BE2C (cell line): Measurements from ENCODE around the gene RRP15.

ENCODE experiments used
- DNase-seq: peaks from one replicate; pipeline ENCODE4 v3.0.0-alpha.2; 2020
- H3K27me3 ChIP-seq: fragments of 250-450 bp; sonication (Bioruptor Pico); 2 replicates; pipeline ENCODE4 v1.5.1; 2020; ENCODE audit warnings: mild to moderate bottlenecking
- H3K36me3 ChIP-seq: fragments of 250-450 bp; sonication (Bioruptor Pico); 2 replicates; pipeline ENCODE4 v1.5.1; 2020; ENCODE audit warnings: mild to moderate bottlenecking
- H3K4me1 ChIP-seq: fragments of 250-450 bp; sonication (Bioruptor Pico); 2 replicates; pipeline ENCODE4 v1.5.1; 2020
- H3K4me3 ChIP-seq: 2 replicates; pipeline ENCODE4 v1.5.1; 2011; ENCODE audit warnings: low read depth, low read length
- H3K9me3 ChIP-seq: fragments of 250-450 bp; sonication (Bioruptor Pico); 2 replicates; pipeline ENCODE4 v1.5.1; 2020
- TF ChIP-seq, protein P1 (sequence below): IDR thresholded peaks from 2 replicates; pipeline ENCODE4 v1.5.1; 2012; ENCODE audit warnings: mild to moderate bottlenecking, low read depth, low read length

RRP15 gene

DNA sequence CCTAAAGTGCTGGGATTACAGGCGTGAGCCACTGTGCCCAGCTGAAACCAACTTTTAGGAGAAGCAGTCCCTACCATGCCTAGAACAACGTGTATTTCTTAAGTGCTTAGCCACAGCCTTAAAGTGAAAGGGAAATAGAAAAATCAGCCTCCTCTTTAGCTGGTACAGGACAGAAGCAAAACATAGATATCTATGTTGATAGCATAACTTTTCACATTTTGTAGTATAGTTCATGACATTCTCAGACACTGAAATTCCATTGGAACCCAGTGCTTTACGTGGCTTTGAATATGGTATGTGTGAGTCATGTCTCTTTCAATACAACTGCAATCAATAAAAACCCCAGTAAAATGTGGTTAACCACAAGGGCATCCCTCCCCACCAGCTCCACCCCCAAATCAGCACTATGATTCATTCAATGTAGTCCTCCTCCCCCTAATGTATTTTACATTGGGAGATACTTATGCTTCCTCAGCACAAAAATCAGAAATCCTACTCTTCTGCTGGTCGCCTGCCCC, 92.1 kb downstream of the RRP15 start:
- no peaks in the 10 kb centered on the region for H3K36me3 ChIP-seq
- no peak overlapping the region for H3K4me3 ChIP-seq
- no peaks in the 10 kb centered on the region for H3K27me3 ChIP-seq
- TF ChIP-seq, protein P1, sequence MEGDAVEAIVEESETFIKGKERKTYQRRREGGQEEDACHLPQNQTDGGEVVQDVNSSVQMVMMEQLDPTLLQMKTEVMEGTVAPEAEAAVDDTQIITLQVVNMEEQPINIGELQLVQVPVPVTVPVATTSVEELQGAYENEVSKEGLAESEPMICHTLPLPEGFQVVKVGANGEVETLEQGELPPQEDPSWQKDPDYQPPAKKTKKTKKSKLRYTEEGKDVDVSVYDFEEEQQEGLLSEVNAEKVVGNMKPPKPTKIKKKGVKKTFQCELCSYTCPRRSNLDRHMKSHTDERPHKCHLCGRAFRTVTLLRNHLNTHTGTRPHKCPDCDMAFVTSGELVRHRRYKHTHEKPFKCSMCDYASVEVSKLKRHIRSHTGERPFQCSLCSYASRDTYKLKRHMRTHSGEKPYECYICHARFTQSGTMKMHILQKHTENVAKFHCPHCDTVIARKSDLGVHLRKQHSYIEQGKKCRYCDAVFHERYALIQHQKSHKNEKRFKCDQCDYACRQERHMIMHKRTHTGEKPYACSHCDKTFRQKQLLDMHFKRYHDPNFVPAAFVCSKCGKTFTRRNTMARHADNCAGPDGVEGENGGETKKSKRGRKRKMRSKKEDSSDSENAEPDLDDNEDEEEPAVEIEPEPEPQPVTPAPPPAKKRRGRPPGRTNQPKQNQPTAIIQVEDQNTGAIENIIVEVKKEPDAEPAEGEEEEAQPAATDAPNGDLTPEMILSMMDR, result no peak
- no peak for DNase-seq
- no peaks in the 10 kb centered on the region for H3K4me1 ChIP-seq
- H3K9me3 ChIP-seq, result no peaks in the 10 kb centered on the region

DNA sequence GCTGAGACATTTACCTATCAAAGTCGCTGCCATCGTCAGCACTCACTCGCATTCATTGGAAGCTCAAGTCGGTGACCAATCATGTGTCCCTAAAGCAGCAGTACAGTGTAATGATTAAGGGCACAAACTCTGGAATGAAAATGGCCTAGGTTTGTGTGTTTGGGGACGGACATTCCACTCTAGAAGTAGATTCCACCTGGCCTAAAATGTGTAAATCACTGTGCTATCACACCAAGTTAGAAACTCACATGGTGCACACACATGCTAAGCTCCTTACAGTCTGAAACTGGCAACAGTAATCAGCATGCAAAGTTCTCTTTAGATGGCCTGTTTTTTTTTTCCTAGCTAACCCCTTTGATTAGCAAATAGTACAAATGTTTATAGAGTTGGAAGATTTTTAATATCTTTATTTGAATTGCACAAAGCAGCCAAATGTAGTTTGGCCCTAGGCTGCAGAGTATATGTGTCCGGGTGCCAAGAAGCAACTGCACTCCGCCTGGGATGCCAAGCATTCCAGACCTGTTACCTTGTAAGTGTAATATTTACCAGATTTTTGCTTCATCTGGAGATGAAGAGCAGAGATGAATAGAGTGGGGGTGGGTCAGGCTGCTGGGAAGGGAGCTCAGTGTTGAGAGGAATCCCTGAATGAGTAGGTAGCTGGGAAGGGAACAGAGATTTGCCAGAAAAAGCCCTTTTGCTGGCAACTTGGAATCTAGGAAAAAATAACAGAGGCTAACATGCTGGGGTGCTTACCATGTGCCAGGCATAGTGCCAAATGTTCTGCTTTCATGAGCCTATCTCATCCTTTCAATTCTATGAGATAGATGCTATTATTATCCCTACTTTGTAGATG, 95.3 kb downstream of the RRP15 start:
- Histone ChIP-seq H3K4me3 (no peak overlapping the region), H3K36me3 (no peaks in the 10 kb centered on the region), H3K4me1 (no peaks in the 10 kb centered on the region), H3K27me3 (no peaks in the 10 kb centered on the region), H3K9me3 (no peaks in the 10 kb centered on the region)
- no peak for DNase-seq
- TF ChIP-seq, protein P1, result no peak

DNA sequence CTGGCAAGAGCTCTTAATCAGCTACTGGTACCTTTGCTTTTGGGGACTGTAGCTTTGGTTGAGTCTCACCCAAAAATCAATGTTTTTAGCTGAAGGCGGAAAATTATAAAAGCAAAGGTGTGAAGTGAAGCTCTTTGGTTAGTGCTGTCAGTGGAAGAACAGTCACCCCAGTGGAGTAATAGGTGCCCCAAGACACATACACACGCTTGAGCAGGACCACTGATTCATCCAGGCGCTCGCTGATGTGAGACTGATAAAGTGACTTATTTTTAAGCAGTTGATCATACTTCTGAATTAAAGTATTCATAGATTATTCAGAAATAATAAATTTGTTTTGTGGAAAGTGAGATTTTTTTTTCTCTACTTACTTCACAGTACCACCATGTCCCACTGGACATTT, 97.2 kb downstream of the RRP15 start:
- Histone ChIP-seq H3K4me1 (no peaks in the 10 kb centered on the region), H3K9me3 (no peaks in the 10 kb centered on the region), H3K4me3 (no peak overlapping the region), H3K36me3 (no peaks in the 10 kb centered on the region), H3K27me3 (no peaks in the 10 kb centered on the region)
- TF ChIP-seq, protein P1, result no peak
- no peak for DNase-seq

DNA sequence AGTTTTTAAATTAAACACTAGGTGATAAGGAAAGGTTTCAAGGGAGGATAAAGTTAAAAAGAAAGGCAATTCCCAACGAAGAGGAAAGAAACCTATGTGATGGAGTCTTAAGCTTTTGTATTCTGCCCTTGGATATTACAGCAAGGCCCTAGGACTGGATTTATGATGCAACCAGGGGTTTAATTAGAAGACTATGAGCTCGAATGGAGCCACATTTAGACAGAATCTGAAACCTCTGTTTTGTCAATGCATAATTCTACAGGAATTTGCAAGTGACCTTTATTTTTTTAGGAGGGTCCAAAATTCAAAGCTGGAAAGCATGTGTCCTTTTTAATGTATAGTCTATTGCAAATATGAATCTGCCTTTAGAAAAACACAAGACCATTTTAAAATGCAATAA, 98.0 kb downstream of the RRP15 start:
- no peaks in the 10 kb centered on the region for H3K27me3 ChIP-seq
- TF ChIP-seq, protein P1, result no peak
- H3K9me3 ChIP-seq, result no peaks in the 10 kb centered on the region
- DNase-seq, result no peak
- no peaks in the 10 kb centered on the region for H3K4me1 ChIP-seq
- no peak overlapping the region for H3K4me3 ChIP-seq
- H3K36me3 ChIP-seq, result no peaks in the 10 kb centered on the region

DNA sequence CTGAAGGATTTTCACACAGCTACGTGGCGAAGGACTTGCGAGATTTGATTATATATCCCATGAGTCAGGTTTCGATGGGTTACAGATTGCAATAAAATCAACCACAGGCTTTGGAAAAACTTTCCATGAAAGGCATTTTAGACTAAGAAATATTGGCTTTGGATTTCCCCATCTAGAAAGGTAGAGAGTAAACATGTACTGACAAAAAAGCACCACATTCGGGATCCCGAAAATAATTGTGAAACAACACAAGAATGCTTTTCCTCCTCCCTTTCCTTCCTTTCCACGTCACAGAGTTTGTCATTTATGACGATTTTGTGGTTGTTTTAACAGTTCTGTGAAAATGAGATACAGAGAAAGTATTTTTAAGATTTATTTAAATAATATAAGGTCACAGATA, 98.6 kb downstream of the RRP15 start:
- H3K4me1 ChIP-seq, result no peaks in the 10 kb centered on the region
- DNase-seq, result no peak
- no peaks in the 10 kb centered on the region for H3K27me3 ChIP-seq
- no peak overlapping the region for H3K4me3 ChIP-seq
- no peaks in the 10 kb centered on the region for H3K9me3 ChIP-seq
- TF ChIP-seq, protein P1, result no peak
- H3K36me3 ChIP-seq, result no peaks in the 10 kb centered on the region

DNA sequence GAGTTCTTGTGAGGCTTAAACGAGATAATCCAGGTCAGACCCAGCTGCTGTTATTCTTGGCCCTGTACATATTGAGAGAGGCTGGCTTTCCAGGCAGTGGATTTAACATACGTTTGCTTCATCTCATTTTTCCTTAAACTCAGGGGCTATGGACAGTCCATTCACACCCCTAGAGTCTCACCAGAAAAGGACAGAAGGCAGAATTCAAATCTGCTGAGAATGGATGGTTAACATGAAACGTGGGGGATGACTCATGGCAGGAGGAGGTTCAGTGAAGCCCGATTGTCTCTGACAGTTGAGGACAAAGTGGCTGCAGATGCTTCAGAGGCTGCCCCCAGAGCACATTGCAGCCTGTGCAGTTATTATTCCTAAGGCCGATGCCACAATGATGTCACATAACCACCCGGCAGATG, 99.5 kb downstream of the RRP15 start:
- H3K4me3 ChIP-seq, result no peak overlapping the region
- no peaks in the 10 kb centered on the region for H3K27me3 ChIP-seq
- no peaks in the 10 kb centered on the region for H3K4me1 ChIP-seq
- H3K36me3 ChIP-seq, result no peaks in the 10 kb centered on the region
- TF ChIP-seq, protein P1, result no peak
- no peaks in the 10 kb centered on the region for H3K9me3 ChIP-seq
- DNase-seq, result no peak
